ENCODE measurements around the gene MRRF.
"Not testable (repeated sequence)": the region's sequence is repeated elsewhere in the genome, so short reads cannot be mapped to it uniquely, and the experiment has no call there.

Gene MRRF

DNA sequence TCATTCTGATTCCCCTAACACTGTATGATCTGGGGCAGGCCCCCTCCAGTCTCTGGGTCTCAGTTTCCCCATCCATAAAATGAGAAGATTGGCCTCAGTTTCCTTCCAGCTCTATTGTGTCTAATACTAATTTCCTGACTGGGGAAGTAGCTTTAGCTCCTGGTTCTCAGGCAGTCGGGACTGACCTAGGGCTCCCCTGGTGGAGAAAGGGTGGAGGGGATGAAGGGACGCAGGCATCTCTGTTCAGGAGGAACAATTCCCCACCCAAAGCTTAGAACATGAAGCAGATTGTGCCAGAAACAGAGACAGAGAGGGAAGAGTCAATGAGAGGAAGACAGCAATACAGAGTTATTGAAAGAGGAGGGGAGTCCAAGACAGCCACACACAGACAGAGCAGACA lies 91.9 kb downstream of the MRRF start:
- no peak for DNase-seq (ENCODE audit: low spot score)

DNA sequence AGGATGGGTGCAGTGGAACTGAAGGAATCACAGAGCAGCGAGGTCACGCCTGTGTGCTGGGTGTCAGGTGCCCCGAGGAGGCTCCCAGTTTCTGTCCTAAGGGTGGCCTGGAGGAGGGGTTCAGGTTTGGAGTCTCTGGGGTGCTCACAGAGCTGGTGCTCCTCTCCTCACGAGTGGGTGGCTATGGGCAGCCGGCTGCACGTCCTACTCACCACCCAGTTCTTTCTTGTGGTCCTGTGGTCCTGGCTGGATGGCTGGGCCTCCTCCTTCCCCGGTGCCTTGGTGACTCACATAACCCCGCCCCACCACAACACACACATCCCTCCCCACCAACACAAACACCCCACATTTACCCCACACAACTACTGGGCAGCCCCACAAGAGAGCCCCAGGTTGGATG lies 96.2 kb downstream of the MRRF start:
- no peak for DNase-seq (ENCODE audit: low spot score)

DNA sequence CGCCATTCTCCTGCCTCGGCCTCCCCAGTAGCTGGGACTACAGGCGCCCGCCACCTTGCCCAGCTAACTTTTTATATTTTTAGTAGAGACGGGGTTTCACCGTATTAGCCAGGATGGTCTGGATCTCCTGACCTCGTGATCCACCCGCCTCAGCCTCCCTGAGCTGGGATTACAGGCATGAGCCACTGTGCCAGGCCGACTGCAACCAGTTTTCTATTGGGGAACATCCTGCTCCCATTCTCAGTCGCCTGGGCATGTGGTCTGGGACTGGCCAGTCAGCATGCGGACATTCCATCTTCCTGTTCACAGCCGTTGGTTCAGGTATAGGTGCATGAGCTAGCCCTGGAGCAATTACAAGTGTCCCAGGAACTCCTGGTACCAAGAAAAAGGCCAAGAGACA lies 98.4 kb downstream of the MRRF start:
- not testable (repeated sequence) for DNase-seq (ENCODE audit: low spot score)

DNA sequence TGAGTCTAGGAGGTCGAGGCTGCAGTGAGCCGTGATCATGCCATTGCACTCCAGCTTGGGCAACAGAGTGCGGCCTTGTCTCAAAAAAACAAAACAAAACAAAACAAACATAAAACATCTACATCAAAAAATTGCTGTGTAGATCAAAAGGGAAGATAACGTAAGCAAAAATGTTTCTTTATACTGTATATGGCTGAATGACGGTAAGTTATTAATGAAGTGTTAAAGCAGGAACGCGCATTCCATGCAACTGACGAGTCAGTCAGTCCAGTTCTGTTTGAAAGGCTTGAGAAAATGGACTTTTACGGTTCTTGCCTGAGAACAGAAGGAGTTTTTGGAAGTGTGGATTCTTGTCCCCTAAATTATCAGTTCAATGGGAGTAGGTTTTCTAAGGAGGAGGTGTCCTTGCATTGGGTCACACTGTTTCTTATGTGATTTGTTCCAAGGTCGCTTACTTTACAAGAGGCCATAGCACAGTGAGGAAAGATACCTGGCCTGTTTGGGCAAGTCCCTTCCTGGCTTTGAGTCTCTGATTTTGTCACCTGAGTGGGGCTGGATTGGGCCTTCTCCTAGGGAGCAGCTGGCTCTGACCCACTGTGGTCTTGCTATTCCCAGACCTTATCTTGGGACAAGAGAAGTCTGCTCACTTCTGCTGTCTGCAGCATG lies 99.6 kb downstream of the MRRF start:
- no peak for DNase-seq (ENCODE audit: low spot score)

DNA sequence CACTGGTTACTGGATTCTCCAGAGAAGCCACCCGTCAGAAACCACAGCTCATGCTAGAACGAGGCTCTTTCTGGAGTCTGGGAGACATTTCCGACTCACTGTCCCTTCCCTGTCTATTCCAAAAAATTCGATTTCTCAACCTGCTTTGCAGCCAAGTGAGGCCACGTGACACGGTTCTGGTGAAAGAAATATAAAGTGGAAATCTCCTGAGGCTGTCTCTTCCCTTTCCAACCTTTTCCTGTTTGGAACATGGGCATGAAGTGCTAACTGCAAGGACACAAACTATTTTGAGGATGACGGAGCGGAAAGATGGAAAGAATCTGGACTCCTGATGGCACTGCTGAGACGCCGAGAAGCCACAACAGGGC lies 100.1 kb downstream of the MRRF start:
- DNase-seq (ENCODE audit: low spot score) = no peak

DNA sequence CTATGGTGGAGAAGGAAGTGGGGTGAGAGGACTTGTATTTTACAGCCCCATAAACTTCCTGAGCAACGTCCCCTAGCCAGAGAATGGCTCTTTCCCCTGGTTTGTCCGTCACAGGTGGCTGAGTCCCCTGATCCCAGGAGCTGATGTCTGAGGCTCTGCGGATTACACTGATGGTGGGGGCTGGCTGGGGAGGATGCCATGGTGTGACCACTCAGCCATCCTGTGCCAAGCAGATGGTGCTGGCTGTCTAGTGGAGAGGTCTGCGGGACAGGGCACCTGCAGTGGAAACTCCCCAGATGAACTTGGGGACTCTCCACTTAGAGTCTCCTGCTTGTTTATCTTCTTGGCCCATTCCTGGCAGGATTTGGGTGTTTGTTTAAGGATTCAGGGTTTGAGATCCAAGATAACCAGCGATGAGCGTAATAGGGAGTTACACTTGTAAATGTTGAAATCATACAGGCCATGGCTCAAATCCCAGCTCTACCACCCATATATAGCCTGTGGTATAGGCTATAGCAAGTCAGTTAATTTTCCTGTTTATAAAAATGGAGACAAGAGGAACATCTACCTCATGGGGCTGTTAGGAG lies 101.5 kb downstream of the MRRF start:
- DNase-seq (ENCODE audit: low spot score) = no peak

DNA sequence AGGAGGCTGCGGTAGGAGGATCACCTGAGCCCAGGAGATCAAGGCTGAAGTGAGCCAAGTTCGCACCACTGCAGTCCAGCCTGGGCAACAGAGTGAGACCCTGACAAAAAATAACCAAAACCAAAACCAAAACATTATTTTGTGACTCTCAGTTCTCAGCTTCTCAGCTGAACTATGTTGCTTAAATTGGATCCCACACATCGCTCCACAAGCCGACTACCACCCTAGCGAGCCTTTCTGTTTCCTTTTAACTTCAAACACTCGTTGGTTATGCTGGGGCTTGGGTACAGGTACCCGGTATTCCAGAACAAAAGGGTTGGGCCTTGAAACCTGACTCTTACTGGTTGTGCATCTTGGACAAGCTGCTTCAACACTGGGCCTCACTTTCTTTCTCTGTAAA lies 102.4 kb downstream of the MRRF start:
- DNase-seq (ENCODE audit: low spot score) = no peak

DNA sequence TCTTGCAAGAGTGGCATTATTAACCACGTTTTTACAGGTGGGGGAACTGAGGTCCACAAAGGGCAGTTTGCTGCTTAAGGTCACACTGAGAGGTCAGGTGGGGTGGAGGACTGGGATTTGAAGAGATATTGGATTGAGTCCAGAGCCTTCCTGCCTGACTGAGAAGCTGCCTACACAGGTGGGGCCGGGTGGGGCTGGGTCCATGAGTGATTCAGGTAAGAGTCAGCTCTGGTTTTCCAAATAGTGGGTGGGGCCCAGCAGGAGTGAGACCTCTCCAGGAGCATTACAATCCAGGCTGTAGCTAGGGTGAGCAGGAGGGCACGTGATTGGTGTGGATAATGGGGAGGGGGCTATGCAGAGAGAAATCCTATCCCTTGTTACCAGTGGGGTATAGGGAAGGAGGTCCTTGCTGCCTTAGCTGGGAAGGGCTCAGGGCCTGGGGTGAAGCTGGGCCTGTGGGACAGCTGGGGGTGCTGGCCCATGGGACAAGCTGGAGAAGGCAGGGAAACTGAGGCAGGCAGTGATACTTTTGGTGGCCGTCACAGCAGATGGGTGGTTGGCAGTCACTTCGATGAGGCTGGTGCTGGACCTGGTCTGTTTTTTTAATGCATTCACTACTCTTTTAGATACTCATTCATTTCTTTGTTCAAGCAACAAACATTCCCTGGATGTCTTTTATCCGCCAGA lies 103.2 kb downstream of the MRRF start:
- no peak for DNase-seq (ENCODE audit: low spot score)

DNA sequence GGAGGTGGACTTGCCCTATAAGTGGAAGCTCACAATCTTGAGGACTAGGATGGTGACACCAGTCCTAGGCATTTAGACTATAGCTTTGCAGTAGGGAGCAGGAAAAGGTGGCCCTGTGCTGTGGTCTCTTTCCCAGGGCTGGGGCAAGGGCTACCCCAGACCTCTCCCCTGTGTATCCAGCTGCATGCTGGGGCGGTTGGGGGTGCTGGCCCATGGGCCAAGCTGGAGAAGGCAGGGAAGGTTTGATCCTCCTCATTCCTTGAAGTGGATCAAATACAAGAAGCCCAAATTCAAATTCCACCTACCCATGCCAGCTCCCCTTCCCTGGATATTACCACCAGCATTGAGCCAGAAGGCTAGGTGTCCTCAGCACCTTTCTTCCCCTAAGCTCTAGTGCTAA lies 104.0 kb downstream of the MRRF start:
- no peak for DNase-seq (ENCODE audit: low spot score)

DNA sequence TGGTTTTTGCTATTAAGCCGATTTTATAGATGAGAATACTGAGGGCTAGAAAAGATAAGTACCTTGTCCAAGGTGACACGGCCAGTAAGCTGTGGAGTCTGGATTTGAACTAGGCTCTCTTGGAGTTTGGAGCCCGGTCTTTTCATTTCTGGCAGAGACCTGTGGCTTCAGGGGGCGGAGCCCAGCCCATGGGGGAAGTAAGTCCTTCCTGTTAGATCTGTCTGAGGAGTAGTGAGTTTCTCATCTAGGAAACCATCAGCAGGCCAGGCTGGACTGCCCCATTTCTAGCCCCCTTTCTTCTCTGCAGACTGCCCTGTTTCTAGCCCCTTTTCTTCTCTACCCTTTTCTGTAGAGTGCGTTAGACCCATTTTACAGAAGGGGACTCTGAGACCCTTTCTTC lies 105.6 kb downstream of the MRRF start:
- DNase-seq (ENCODE audit: low spot score) = no peak

DNA sequence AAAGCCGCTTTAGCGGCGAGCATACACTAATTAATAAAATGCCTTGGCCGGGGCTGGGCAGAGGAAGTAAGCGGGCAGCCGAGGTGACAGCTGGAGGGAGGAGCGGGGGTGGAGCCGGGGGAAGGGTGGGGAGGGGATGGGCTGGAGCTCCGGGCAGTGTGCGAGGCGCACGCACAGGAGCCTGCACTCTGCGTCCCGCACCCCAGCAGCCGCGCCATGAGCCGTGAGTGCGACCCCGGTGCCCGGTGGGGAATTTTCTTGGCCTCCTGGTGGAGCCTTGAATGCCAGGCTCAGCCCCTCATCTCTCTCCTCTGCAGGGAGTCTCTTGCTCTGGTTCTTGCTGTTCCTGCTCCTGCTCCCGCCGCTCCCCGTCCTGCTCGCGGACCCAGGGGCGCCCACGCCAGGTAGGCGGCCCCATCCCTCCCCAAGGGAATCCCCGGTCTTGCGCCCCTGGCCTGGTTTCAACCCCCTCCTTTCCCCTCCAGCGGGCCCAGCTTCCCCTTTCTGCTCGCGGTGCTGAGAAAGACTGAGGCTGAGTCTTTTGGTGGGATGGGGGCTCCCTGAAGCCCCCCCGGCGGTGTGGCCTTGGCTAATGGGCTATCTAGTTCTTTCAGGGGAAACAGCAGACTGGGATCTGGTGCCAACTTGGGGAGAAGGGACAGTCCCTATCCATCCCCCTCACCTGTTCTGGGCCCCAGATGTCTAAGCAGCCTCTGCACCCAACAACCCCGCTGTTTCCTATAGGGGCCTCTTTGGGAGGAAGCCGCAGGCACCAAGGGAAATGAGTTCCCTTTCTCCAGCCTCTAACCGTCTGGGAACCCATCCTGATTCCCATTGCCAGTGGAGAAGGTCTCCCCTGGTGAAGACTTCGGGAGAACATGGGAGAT lies 106.4 kb downstream of the MRRF start, which contains the start of gene PTGS1:
Gene PTGS1, plus strand, starts transcription at position 156 of the 887 bp plus-strand sequence. Its CDS starts 61 bp downstream, at position 217.
- peak; percentile 76 for DNase-seq (ENCODE audit: low spot score)

DNA sequence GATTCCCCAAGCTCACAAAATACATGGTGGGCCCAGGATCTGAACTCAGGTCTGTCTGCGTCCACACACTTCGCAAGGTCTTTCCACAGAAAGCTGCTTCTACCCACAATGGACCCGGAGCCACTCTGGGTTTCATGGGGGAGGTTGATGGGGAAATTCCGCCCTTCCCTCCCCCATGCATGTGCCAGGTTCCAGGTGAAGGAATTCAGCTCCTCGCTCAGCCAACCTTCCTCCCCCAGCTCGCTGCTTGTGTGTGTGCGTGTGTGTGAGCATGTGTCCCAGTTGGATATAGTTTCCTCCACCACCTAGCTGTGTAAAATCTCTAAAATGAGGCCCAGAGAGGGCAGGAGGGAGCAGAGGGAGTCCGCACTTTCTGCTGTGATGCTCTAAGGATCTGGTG lies 107.2 kb downstream of the MRRF start:
- DNase-seq (ENCODE audit: low spot score) = no peak

DNA sequence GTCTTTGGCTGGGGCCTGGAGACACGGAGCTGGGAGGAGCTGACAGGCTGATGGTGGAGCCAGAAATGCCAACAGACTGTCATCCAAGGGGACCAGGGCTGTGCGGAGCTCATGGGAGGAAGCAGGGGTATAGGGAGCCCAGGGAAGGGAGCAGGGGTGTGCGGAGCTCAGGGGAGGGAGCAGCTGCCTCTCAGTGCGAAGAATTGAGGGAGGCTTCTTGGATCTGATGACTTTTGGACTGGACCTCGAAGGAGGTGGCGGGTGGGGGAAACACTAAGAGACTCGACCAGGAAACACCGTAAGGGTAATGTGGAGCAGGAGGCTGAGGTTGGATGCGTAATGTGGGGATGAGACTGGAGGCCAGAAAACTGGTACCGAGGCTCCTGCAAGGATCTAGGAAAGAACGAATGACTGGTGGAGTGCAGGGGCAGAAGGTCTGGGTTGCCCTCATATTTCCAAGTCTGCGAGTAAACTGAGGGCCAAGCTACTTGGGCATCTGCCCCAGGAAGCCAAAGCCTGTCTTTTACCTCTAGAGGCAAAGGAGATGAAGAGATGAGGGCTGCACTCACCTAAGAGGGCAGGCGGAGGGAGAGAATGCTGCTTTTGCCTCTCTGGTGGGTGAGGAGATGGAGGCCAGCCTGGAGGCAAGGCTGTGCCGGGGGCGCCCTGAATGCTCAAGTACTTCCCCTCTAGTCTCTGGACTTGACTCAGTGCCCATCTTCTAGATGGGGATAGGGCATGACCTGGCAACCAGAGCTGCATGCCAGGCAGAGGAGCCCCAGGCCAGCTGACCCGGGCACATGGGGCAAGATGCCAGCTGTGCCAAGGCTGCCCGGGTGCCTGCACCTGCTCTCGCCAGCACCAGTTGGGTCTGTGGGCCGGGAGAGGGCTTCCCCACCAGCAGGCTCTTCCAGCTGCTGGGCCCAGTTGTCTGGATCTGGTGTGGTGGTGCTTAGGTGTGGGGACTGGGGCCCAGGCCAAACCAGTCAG lies 108.5 kb downstream of the MRRF start:
- no peak for DNase-seq (ENCODE audit: low spot score)

DNA sequence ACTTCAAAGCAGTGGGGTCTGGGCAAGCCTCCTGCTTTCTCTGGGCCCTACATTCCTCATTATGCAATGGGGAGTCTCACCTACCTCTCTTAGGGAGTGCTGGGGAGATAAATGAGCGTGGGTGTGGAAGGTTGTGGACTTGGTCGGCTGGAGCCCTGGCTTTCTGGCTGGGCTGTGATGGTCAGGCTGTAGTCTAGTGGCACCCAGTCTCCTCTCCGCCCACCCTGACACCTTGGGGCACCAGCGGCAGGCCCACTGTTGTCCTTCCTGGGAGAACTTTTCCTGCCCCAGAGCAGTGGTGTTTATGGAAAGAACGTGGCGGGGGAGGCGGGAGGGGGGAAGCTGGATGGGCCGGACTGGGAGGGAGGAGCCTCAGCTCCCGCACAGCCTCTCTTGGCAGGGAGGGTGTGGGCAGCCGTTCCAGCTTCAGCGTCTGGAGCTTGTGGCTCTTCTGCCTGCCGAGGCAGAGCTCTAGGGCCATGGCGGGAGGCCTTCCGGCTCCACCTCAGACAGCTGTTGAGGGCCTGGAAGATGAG lies 110.3 kb downstream of the MRRF start:
- DNase-seq (ENCODE audit: low spot score) = peak; percentile 91

DNA sequence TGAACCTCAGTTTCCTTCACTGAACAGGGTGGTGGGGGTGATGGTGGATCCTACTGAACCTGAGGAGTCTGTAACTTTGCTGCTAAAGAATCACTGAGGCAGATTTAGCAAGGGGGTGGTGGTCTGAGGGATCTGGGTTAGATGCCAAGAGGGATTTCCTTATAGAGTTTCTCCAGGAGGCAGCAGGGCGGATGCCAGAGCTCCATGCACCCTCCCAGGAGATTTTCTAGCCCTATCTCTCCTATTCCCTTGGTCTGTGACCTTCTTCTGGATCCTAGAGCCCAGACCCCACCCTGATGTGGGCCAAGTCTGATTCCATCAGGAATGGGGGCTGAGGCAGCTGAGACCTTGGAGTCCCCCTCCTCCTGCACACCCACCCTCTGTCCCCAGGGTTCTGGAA lies 112.1 kb downstream of the MRRF start:
- no peak for DNase-seq (ENCODE audit: low spot score)

DNA sequence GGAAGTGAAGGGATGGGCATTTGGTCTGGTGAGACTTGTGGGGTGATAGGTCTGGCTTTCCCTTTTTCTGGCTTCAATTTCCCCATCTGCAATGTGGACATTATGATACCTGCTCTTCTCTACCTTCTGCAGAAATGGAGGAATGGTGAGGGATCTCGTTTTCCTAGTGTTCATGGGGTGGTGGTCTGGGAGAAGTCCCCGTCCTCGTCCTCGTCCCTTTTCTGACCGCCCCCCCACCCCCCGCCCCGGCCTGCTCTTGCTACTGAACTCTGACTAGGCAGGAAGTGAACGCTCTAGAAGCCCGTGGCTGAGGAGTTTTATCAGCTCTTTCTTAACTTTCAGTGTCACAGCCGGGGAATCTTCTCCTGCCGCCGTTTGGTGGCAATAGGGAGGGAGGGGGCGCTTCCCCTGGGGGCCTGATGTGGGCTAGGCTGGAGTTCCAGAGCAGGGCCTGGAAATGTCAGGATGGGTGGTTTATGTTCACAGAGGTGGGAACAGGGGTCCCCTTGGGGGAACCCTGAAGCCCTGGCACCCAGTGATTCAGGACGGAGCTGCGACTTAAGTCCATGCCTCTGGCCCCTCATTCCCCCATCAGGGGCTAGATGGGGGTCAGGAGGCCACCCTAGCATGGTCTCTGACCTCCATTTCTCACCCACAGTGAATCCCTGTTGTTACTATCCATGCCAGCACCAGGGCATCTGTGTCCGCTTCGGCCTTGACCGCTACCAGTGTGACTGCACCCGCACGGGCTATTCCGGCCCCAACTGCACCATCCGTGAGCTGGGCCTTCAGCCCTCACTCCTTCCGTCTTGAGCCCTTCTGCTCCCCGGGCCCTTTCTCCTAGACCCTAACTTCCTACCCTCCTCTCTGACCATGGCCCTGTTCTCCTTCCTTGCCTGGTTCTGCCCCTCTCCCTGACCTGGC lies 112.8 kb downstream of the MRRF start:
- no peak for DNase-seq (ENCODE audit: low spot score)

DNA sequence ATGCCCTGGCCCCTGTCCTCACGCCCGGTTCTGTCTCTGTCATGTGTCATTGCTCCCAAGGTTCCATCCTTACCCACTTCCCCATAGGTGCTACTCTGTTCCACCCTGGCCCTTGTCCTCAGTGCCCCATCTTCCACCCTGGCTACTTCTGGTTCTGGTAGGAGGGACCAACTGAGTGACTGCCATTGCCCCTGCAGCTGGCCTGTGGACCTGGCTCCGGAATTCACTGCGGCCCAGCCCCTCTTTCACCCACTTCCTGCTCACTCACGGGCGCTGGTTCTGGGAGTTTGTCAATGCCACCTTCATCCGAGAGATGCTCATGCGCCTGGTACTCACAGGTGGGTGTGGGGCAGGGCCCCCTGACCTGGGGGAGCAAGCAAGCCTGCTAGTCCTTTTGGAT lies 113.6 kb downstream of the MRRF start:
- DNase-seq (ENCODE audit: low spot score) = no peak

DNA sequence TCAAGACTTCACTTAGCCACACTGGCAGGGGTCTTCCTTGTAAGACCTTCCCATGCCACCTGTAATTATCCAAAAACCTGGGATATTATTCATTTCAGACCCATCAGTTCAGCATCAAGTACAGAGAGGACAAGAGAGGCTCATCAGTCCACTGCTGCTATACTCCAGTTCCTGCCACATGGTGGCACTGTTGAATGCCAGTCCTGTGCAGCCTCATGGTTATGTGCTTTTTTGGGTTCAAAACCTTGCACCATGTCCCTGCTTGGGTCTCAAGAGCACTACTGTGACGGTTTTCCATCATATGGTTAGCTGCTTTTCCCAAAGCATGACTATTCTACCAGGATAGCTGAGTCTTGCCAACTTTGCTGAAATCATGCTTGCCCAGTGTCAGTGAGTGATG lies 114.7 kb downstream of the MRRF start:
- DNase-seq (ENCODE audit: low spot score) = no peak

DNA sequence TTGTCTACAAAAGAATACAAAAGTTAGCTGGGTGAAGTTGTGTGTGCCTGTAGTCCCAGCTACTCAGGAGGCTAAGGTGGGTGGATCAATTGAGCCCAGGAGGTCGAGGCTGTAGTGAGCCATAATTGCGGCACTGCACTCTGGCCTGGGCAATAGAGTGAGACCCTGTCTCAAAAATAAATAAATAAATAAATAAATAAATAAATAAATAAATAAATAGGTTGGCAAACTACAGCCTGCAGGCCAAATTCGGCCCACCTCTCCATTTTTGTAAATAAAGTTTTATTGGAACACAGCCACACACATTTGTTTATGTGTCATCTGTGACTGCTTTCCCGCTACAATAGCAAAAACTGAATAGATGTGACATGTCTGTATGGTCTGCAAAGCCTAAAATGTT lies 115.6 kb downstream of the MRRF start:
- no peak for DNase-seq (ENCODE audit: low spot score)
